Right ventricle myocardium superior (tissue), 1 donor: ENCODE measurements around the gene TOM1L2. TPM values are rescaled to one million over a fixed set of nuclear protein-coding genes. Genes with fewer than 3 reads are reported as not detected.
"Not testable (repeated sequence)": the region's sequence is repeated elsewhere in the genome, so short reads cannot be mapped to it uniquely, and the experiment has no call there.

ENCODE experiments used
- ATAC-seq: fragments of 200-7000 bp; cut with Tn5 transposase; one replicate; pipeline ENCODE4 v1.9.1; 2020; ENCODE audit warnings: mild to moderate bottlenecking; ENCODE audit not compliant: poor library complexity
- DNase-seq: peaks from one replicate; pipeline ENCODE4 v3.0.0-alpha.2; 2020
- intact Hi-C: fragments of 100-400 bp; cut with DNase I; formaldehyde crosslinking; loops from one replicate; pipeline ENCODE4 v1.11.2; 2022
- total RNA-seq: library from RNA; stranded (reverse); fragmentation: NEBNext Ultra II Directional; extraction: Animal tissue kit (Norgen Biotek cat#: 25700); gene quantifications from one replicate; pipeline ENCODE4 v1.2.1, GENCODE V29; 2021
- donor health status: DM: no; HTN: yes; CAD: no; lungs with severe emphysema.

The TOM1L2 gene
- total RNA-seq, 1 donor from 2014 or later = 253 TPM

- no peak for DNase-seq
- ATAC-seq = no peak
- intact Hi-C loops = no loop called here
Observed at GRCh38 chr17:17999364-18000029, 27.3 kb upstream of the TOM1L2 start.

DNA sequence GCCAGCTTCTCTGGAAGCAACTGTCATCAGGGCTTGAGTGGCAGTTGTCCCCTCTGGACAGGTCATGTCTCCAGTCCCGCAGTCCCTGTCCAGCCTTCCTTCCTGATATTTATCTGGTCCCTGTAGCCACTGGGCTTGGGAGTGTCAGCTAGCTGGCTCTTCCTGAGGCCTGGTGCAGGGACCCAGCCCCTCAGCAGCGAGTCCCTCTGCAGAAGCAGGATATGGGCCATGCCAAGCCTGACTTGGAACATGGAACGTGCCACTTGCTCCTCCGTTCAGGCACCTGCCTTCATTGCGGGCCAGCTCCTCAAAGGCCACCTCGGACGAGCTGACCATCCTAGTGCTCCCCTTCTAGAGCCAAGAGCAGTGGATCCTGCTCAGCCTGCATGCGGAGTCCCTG is 26.7 kb upstream of the TOM1L2 start:
- intact Hi-C loops = no loop called here
- DNase-seq = no peak
- no peak for ATAC-seq

- not testable (repeated sequence) for DNase-seq, ATAC-seq
- intact Hi-C loops = loop anchor here (2.0 kb wide), 1 partner anchor 37 kb away; no protein-coding TSS in a partner anchor
Observed at GRCh38 chr17:17995887-17996286, 23.7 kb upstream of the TOM1L2 start.

- peak; percentile 88 for ATAC-seq
- intact Hi-C loops = loop anchor here (2.0 kb wide), 1 partner anchor 38 kb away; no protein-coding TSS in a partner anchor
- no peak for DNase-seq
Observed at GRCh38 chr17:17994271-17995069, 22.3 kb upstream of the TOM1L2 start.

DNA sequence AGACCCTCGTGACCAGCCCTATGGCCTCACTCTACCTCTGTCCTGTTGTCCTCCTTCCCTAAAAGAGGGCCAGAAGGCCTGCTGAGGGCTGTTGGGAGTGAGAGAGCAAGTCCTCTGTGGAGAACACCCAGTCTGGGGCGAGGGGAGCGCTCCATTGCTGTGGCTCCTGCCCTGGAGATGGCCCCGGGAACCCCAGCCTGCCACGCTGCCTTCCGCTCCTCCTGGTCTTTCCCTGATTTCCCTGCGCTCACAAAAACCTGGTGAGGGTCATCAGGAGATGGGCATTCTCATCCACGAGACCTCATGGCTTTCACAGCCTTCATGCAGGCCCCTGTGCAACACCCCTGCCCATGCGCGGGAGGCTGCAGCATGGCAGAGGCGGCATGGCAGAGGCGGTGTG is 21.7 kb upstream of the TOM1L2 start:
- ATAC-seq (peak; percentile 11), DNase-seq (no peak)
- intact Hi-C loops = loop anchor here (2.0 kb wide), 1 partner anchor 39 kb away; no protein-coding TSS in a partner anchor

DNA sequence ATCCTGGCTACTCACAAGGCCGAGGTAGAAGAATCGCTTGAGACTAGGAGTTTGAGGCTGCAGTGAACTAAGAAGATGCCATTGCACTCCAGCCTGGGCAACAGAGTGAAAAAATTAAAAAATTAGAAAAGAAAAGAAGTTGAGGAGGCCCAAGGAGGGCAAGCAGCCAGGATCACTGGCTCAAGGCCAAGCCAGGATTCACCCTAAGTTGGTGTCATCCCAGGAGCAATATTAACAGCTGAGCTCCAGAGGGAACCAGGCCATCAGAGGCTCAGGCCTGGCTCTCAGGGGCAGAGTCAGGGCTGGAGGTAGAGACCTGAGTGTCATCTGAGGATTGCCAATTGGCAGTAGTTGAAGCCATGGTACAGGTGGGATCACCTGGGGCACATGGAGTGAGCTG is 21.2 kb upstream of the TOM1L2 start:
- no peak for DNase-seq
- ATAC-seq = no peak
- intact Hi-C loops = no loop called here

DNA sequence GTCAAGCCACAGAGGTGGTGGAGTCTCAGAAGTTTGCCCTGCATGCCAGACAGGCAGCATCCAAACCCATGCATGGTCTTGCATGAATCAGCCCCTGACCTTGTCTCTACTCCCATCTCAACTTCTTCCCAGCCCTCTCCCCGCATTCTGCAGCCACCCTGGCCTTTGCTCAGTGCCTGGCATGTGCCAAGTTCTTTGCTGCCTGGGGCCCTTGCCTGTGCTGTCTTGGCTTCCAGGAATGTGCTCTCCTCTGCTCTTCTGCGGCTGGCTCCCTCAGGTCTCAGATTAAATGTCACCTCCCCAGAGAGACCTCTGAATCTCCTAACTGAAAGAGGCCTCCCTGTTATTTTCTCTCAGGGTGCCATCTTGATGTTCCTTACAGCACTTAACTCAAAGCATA is 18.1 kb upstream of the TOM1L2 start:
- ATAC-seq = no peak
- DNase-seq = no peak
- intact Hi-C loops = no loop called here

GRCh38 chr17:17989618-17990017 is 17.4 kb upstream of the TOM1L2 start:
- ATAC-seq = no peak
- DNase-seq = no peak
- intact Hi-C loops = no loop called here

- DNase-seq (no peak), ATAC-seq (no peak)
- intact Hi-C loops = no loop called here
Observed at GRCh38 chr17:17989081-17989480, 16.9 kb upstream of the TOM1L2 start.

- ATAC-seq (no peak), DNase-seq (no peak)
- intact Hi-C loops = no loop called here
Observed at GRCh38 chr17:17988427-17988945, 16.3 kb upstream of the TOM1L2 start.

GRCh38 chr17:17987901-17988300 is 15.7 kb upstream of the TOM1L2 start:
- ATAC-seq = no peak
- intact Hi-C loops = no loop called here
- no peak for DNase-seq

DNA sequence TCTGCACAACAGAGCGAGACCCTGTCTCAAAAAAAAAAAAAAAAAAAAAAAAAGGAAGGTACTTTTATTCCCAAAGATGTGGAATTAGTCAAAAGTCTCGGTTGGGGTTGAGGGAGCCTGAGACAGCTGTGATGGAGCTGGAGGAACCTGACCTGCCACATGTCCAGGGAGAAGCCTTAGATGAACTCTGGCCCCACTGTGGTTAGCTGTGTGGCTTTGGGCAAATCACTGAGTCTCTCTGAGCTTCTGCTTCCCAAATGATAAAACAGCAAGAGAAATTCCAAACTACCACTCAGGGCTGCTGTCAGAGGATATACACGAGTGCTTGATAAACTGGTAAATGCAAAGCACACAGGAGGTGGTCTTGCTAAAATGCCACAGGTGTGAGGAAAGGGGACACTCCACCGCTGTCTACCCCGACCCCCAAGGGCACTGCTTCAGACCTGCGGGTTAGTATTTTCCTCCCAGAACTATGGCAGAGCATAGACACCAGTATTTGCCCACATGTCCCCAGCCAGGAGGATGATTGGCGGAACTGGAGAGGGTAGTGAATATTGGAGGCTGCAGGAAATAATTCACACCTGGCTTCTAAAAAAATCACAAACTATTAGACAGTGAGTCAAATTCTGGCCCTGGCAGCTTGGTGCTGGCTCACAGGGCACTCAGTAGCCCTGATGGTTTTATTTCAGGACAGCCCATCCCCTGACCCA is 15.1 kb upstream of the TOM1L2 start:
- intact Hi-C loops = no loop called here
- ATAC-seq (no peak), DNase-seq (no peak)

- ATAC-seq (no peak), DNase-seq (no peak)
- intact Hi-C loops = no loop called here
Observed at GRCh38 chr17:17985555-17985954, 13.4 kb upstream of the TOM1L2 start.

DNA sequence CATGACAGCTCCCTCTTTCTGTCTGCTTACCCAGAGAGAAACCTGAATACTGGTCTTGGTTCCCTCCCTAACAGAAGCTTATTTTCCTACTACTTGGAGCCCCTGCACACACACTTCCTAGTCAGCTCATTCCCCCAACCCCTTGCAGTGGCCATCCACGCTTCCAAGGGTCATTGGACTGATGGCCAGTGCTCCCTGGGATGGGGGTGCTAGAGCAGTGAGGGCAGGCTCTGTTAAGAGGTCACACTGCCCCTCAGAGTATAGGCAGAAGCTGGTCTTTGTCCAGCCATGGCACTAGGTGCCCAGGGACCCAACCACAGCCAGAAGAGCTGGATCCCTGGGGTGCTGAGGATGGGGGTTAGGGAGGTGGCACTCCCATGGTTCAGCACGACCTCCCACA is 13.0 kb upstream of the TOM1L2 start:
- intact Hi-C loops = no loop called here
- no peak for DNase-seq
- ATAC-seq = no peak

DNA sequence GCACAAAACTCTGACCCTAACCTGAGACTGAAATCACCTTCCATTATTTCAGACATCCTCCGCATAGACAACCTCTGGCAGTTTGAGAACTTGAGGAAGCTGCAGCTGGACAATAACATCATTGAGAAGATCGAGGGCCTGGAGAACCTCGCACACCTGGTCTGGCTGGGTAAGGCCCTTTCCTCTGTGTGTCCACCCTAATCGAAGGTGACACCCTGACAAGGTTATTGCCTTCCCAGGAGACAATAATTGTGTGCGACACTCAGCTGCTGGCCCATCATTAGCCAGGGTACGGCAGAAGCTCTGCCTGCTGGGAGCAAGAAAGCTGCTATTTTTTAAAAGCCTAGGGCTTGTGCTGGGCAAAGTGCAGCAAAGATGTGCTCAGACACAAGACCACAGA is 11.6 kb upstream of the TOM1L2 start:
- DNase-seq (no peak), ATAC-seq (no peak)
- intact Hi-C loops = no loop called here

GRCh38 chr17:17983376-17983775 is 11.2 kb upstream of the TOM1L2 start:
- ATAC-seq (no peak), DNase-seq (no peak)
- intact Hi-C loops = no loop called here

DNA sequence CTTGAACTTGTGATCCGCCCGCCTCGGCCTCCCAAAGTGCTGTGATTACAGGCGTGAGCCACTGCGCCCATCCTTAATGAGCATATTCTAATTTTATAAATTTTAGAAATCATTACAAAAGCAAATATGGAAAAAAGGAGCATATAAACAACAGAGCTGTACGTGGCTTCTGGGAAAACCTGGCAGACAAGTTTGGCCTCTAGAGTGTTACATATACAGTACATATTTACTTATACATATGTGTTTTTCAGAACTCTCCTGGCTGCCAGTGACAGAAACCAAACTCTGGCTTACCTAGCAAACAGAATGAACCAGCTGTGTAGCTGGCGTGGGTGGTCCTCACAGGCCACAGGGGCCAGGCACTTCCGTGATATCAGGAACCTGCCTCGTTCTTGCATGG is 10.6 kb upstream of the TOM1L2 start:
- intact Hi-C loops = no loop called here
- DNase-seq (no peak), ATAC-seq (no peak)

DNA sequence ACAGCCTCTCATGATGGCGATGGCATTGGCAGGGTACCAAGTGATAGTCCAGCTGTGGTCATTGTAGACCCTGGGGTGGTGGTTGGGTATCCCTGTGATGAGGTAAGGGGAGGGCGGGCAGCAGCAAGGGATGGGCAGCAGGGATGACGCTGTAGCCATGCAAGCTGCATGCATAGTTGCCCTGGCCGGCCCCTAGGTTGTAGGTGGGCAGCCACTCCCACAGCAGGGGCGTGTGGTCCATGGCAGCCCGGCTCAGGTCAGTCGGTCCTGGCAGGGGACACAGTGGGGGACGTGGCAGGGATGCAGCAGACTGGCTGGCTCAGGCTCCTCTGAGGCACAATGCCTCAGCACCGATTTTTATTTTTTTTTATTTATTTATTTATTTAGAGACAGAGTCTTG is 9.1 kb upstream of the TOM1L2 start:
- ATAC-seq = no peak
- intact Hi-C loops = no loop called here
- no peak for DNase-seq

- intact Hi-C loops = loop anchor here (10.0 kb wide), 1 partner anchor 55 kb away; the partner anchor contains the start of genes ATPAF2 and GID4
- ATAC-seq = no peak
- DNase-seq = no peak
Observed at GRCh38 chr17:17979778-17980177, 7.6 kb upstream of the TOM1L2 start.
